Right lobe of liver (tissue), 6 donors: Measurements from ENCODE around the gene MAML3. TPM values are rescaled to one million over a fixed set of nuclear protein-coding genes. Genes with fewer than 3 reads are reported as not detected.

Source experiments
- ATAC-seq, 4 donors: fragments of 200-7000 bp; cut with Tn5 transposase; one replicate each; pipeline ENCODE4 v1.9.1; 2020; ENCODE audit warnings: mild to moderate bottlenecking in 4 of 4, moderate library complexity in 4 of 4
- DNase-seq, 3 donors: peaks; one replicate each; pipeline ENCODE4 v3.0.0-alpha.2; 2020
- H3K27ac ChIP-seq, 3 donors: fragments of 200-600 bp; one replicate each; pipeline ENCODE4 v1.8.0; 2022
- H3K27me3 ChIP-seq, 2 donors: fragments of 200-600 bp; one replicate each; pipeline ENCODE4 v1.8.0; 2022
- H3K36me3 ChIP-seq, 4 donors: fragments of 200-600 bp; sonication (generic) in 1 of 4; one replicate each; pipeline versions ENCODE4 v1.5.1 to v1.8.0; 2017 to 2022; ENCODE audit warnings: control low read depth in 1 of 4
- H3K4me1 ChIP-seq, 4 donors: fragments of 200-600 bp; sonication (generic) in 1 of 4; one replicate each; pipeline versions ENCODE4 v1.5.1 to v1.8.0; 2017 to 2022; ENCODE audit warnings: control low read depth in 1 of 4
- H3K4me3 ChIP-seq, 3 donors: fragments of 200-600 bp; one replicate each; pipeline ENCODE4 v1.8.0; 2022
- H3K9me3 ChIP-seq, 4 donors: fragments of 200-600 bp; sonication (generic) in 1 of 4; one replicate each; pipeline versions ENCODE4 v1.5.1 to v1.8.0; 2017 to 2022; ENCODE audit warnings: control low read depth in 1 of 4
- CTCF ChIP-seq, 4 donors: fragments of 200-600 bp in 3 of 4; fragments of 450-650 bp in 1 of 4; IDR thresholded peaks; one replicate each; pipeline versions ENCODE4 v1.5.1 to v1.8.0; 2016 to 2022; ENCODE audit warnings: antibody characterized with exemption in 4 of 4, mild to moderate bottlenecking in 2 of 4
- POLR2A ChIP-seq: fragments of 450-650 bp; IDR thresholded peaks from one replicate; pipeline ENCODE4 v1.6.1; 2017; ENCODE audit warnings: antibody characterized with exemption, mild to moderate bottlenecking
- WGBS: methylation state at CpG from one replicate; pipeline ENCODE4 v1.1.6; 2018; ENCODE audit warnings: low coverage, low lambda C conversion rate; ENCODE audit not compliant: insufficient coverage; ENCODE audit errors: missing lambda C conversion rate; 5-methylcytosine and 5-hydroxymethylcytosine counted together
- intact Hi-C, 2 donors: fragments of 100-400 bp; cut with DNase I; formaldehyde crosslinking; loops; one replicate each; pipeline versions ENCODE4 v1.11.2 to v1.14.1; 2022
- total RNA-seq, 6 experiments: library from RNA; depleted of rRNA in 2 of 6; stranded (reverse); fragments of >200 nt in 2 of 6; fragmentation: NEBNext Ultra II Directional in 3 of 6; extraction: Animal tissue kit (Norgen Biotek cat#: 25700) in 3 of 6; gene quantifications; one replicate each; pipeline versions ENCODE4 v1.1.0 to v1.2.4, GENCODE V29; 2016 to 2023
- donor health status: DM: no; HTN: yes; CAD: no.
- donor health status: DM: no; HTN: no; CAD: no.
- donor health status: DM: no; HTN: no; CAD: no.
- donor health status: DM: no; HTN: yes; CAD: no.
- donor health status: DM: no; HTN: yes; CAD: no.

MAML3 gene
- total RNA-seq, 6 experiments from 2014 or later, result 2.6 to 7.8 (median 5.0) TPM

GRCh38 chr4:139857021-139857420, 297.0 kb downstream of the MAML3 start:
- no peaks in the 10 kb centered on the region for H3K36me3 ChIP-seq
- intact Hi-C loops, result no loop called here
- H3K9me3 ChIP-seq, result no peaks in the 10 kb centered on the region
- peaks cover 0 to 17% (median 4%) of the 10 kb centered on the region in 4 donors for H3K4me1 ChIP-seq
- H3K4me3 ChIP-seq, result no peak overlapping the region
- H3K27ac ChIP-seq, result peak overlapping the region in 1 of 3 donors; percentile 4
- TF ChIP-seq CTCF (IDR thresholded peaks at IDR 0.05) (no peak), POLR2A (no peak)
- DNase-seq (peak; percentile 31 to 60 (median 58)), ATAC-seq (peak; percentile 82 to 88 (median 88))
- WGBS, result 5% methylated on average over 4 of the region's 4 CpGs
- H3K27me3 ChIP-seq, result no peaks in the 10 kb centered on the region

GRCh38 chr4:139854668-139855403, 299.1 kb downstream of the MAML3 start:
- DNase-seq (no peak), ATAC-seq (no peak)
- Histone ChIP-seq H3K27ac (no peak overlapping the region), H3K9me3 (no peaks in the 10 kb centered on the region), H3K4me3 (no peak overlapping the region), H3K4me1 (peaks cover 0 to 11% (median 1%) of the 10 kb centered on the region in 4 donors), H3K27me3 (no peaks in the 10 kb centered on the region), H3K36me3 (no peaks in the 10 kb centered on the region)
- TF ChIP-seq POLR2A, result no peak
- TF ChIP-seq CTCF (IDR thresholded peaks at IDR 0.05), result no peak
- WGBS, result 92% methylated on average over 5 of the region's 7 CpGs
- intact Hi-C loops, result no loop called here

- ATAC-seq, result no peak
- no peak overlapping the region for H3K4me3 ChIP-seq
- DNase-seq, result no peak
- TF ChIP-seq POLR2A (no peak), CTCF (IDR thresholded peaks at IDR 0.05) (no peak)
- no peak overlapping the region for H3K27ac ChIP-seq
- intact Hi-C loops, result no loop called here
- peaks cover 0 to 11% (median 1%) of the 10 kb centered on the region in 4 donors for H3K4me1 ChIP-seq
- H3K27me3 ChIP-seq, result no peaks in the 10 kb centered on the region
- H3K36me3 ChIP-seq, result no peaks in the 10 kb centered on the region
- no peaks in the 10 kb centered on the region for H3K9me3 ChIP-seq
These were observed 300.7 kb downstream of the MAML3 start for GRCh38 chr4:139853309-139853708.

- Histone ChIP-seq H3K4me3 (no peak overlapping the region), H3K27ac (no peak overlapping the region), H3K9me3 (no peaks in the 10 kb centered on the region), H3K4me1 (peaks cover 0 to 11% (median 1%) of the 10 kb centered on the region in 4 donors), H3K36me3 (no peaks in the 10 kb centered on the region), H3K27me3 (no peaks in the 10 kb centered on the region)
- no peak for ATAC-seq
- intact Hi-C loops, result no loop called here
- 68% methylated on average over 4 of the region's 4 CpGs for WGBS
- DNase-seq, result no peak
- no peak for TF ChIP-seq POLR2A
- TF ChIP-seq CTCF (IDR thresholded peaks at IDR 0.05), result no peak
These were observed 301.2 kb downstream of the MAML3 start for GRCh38 chr4:139852612-139853269.
